RWPE2 (cell line): ENCODE results near the gene ZNF821.
"Not testable (repeated sequence)": the region's sequence is repeated elsewhere in the genome, so short reads cannot be mapped to it uniquely, and the experiment has no call there.

Source experiments
- ATAC-seq: fragments of 200-7000 bp; cut with Tn5 transposase; 3 replicates; pipeline ENCODE4 v1.9.1; 2021; ENCODE audit warnings: low read depth
- DNase-seq: peaks from one replicate; pipeline ENCODE4 v3.0.0-alpha.2; 2020; ENCODE audit warnings: low spot score
- H3K27ac ChIP-seq: fragments of 450-650 bp; 2 replicates; pipeline ENCODE4 v1.5.1; 2017; ENCODE audit warnings: mild to moderate bottlenecking; ENCODE audit not compliant: poor library complexity, severe bottlenecking
- H3K27me3 ChIP-seq: fragments of 250-450 bp; sonication (Bioruptor Pico); 2 replicates; pipeline ENCODE4 v1.5.1; 2021; ENCODE audit warnings: mild to moderate bottlenecking, moderate library complexity; ENCODE audit not compliant: insufficient read depth, poor library complexity, severe bottlenecking
- H3K36me3 ChIP-seq: fragments of 250-450 bp; sonication (Bioruptor Pico); 2 replicates; pipeline ENCODE4 v1.5.1; 2020; ENCODE audit warnings: low read depth, mild to moderate bottlenecking, moderate library complexity
- H3K4me1 ChIP-seq: fragments of 250-450 bp; sonication (Bioruptor Pico); 2 replicates; pipeline ENCODE4 v1.5.1; 2021; ENCODE audit warnings: mild to moderate bottlenecking, moderate library complexity; ENCODE audit not compliant: insufficient read depth, poor library complexity, severe bottlenecking
- H3K4me3 ChIP-seq: fragments of 250-450 bp; sonication (Bioruptor Pico); 2 replicates; pipeline ENCODE4 v1.5.1; 2021; ENCODE audit warnings: mild to moderate bottlenecking, moderate library complexity; ENCODE audit not compliant: severe bottlenecking
- H3K9me3 ChIP-seq: fragments of 250-450 bp; sonication (Bioruptor Pico); 2 replicates; pipeline ENCODE4 v1.5.1; 2021; ENCODE audit warnings: mild to moderate bottlenecking, moderate library complexity; ENCODE audit not compliant: severe bottlenecking
- CTCF ChIP-seq: fragments of 450-650 bp; IDR thresholded peaks from one replicate; pipeline ENCODE4 v1.5.1; 2017; ENCODE audit warnings: mild to moderate bottlenecking, moderate library complexity; ENCODE audit not compliant: poor library complexity, severe bottlenecking

Gene ZNF821

GRCh38 chr16:71840052-71840451 is 43.9 kb downstream of the ZNF821 start:
- Histone ChIP-seq H3K27me3 (no peaks in the 10 kb centered on the region), H3K36me3 (no peaks in the 10 kb centered on the region), H3K9me3 (no peaks in the 10 kb centered on the region), H3K4me1 (no peaks in the 10 kb centered on the region), H3K27ac (no peak overlapping the region), H3K4me3 (no peak overlapping the region)
- TF ChIP-seq CTCF, result no peak
- no peak for ATAC-seq
- no peak for DNase-seq

GRCh38 chr16:71837150-71837549 is 46.8 kb downstream of the ZNF821 start:
- no peak overlapping the region for H3K4me3 ChIP-seq
- no peaks in the 10 kb centered on the region for H3K36me3 ChIP-seq
- ATAC-seq, result no peak

GRCh38 chr16:71834291-71834690 is 49.7 kb downstream of the ZNF821 start:
- Histone ChIP-seq H3K27ac (no peak overlapping the region), H3K36me3 (no peaks in the 10 kb centered on the region), H3K4me1 (no peaks in the 10 kb centered on the region), H3K4me3 (no peak overlapping the region), H3K9me3 (no peaks in the 10 kb centered on the region), H3K27me3 (no peaks in the 10 kb centered on the region)
- no peak for DNase-seq
- no peak for ATAC-seq
- TF ChIP-seq CTCF, result no peak

More at GRCh38 chr16:71837150-71837549, 46.8 kb downstream of the ZNF821 start:
- no peak for TF ChIP-seq CTCF
- Histone ChIP-seq H3K27ac (no peak overlapping the region), H3K4me1 (no peaks in the 10 kb centered on the region), H3K9me3 (no peaks in the 10 kb centered on the region), H3K27me3 (no peaks in the 10 kb centered on the region)
- DNase-seq, result no peak

DNA sequence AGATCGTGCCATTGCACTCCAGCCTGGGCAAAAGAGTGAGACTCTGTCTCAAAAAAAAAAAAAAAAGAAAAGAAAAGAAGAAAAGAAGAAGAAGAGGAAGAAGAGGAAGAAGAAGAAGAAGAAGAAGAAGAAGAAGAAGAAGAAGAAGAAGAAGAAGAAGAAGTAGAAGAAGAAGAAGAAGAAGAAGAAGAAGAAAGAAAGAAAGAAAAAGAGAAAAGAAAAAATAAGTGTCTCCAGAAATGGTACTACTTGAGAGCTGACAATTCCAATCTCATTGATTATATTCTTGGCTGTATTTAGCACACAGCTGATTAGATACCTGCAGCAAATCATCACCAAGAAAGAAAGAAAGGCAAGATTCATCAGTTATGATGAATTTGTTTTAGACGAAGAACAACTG is 51.9 kb downstream of the ZNF821 start:
- not testable (repeated sequence) for ATAC-seq, H3K9me3 ChIP-seq, H3K27ac ChIP-seq, H3K4me3 ChIP-seq, H3K36me3 ChIP-seq, H3K27me3 ChIP-seq, H3K4me1 ChIP-seq, DNase-seq

- ATAC-seq, H3K36me3 ChIP-seq, H3K4me3 ChIP-seq, H3K27me3 ChIP-seq, DNase-seq, H3K27ac ChIP-seq, H3K4me1 ChIP-seq, H3K9me3 ChIP-seq: not testable (repeated sequence)
Measured at GRCh38 chr16:71831698-71832097, 52.3 kb downstream of the ZNF821 start.

GRCh38 chr16:71830359-71830758 is 53.6 kb downstream of the ZNF821 start:
- H3K27ac ChIP-seq, result no peak overlapping the region
- H3K9me3 ChIP-seq, result no peaks in the 10 kb centered on the region
- no peak overlapping the region for H3K4me3 ChIP-seq
- TF ChIP-seq CTCF, result no peak
- ATAC-seq, result no peak
- DNase-seq, result no peak
- H3K27me3 ChIP-seq, result no peaks in the 10 kb centered on the region
- H3K36me3 ChIP-seq, result no peaks in the 10 kb centered on the region
- H3K4me1 ChIP-seq, result no peaks in the 10 kb centered on the region
